NCI-H82 treated with DMSO at 0.1 percent for 48 hours (cell line): Measurements from ENCODE around the gene BMPER.

Source experiments
- DNase-seq: peaks from one replicate; lab custom pipeline; 2025; ENCODE audit not compliant: unreplicated experiment; lab: John Stamatoyannopoulos, UW

Gene BMPER

DNA sequence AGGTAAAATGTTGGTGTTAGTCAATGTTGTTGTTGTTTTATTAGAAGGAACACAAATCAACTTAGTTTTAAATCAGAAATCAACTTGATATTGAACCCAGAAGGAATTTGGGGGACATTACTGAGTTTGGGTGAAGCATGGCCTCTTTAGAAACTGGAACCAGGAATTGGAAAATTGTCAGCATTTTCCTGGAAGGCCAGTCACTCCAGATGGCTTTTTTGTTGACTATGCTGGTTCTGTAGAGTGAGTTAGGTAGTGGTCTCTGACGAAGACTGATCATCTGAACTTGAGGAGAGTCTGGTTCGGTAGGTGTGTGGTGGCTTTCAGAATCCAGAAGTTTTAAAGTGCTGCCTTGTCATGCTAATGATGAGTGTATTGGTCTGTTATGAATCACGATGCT lies 111.5 kb downstream of the BMPER start:
- DNase-seq, result no peak

GRCh38 chr7:34019301-34019790 lies 114.0 kb downstream of the BMPER start:
- no peak for DNase-seq

DNA sequence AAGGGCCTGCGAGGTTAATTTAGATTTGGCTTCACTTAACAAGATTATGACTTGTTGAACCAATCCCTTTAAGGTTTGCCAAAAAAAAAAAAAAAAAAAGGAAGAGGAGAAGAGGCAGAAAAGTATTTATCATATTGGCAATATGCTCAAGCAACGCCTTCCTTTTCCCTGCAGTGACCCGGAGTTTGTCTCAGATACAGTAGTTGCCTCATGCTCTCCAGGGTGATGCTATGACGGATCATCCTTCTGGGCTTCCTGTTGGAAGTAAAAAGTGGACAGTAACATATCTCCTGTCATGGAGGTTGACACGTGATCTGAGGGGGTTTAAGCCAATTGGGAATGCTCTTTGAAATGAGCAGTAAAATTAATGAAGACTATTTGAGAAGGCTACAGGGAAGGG lies 117.3 kb downstream of the BMPER start:
- DNase-seq, result no peak

GRCh38 chr7:34025600-34025999 lies 120.3 kb downstream of the BMPER start:
- no peak for DNase-seq

- DNase-seq, result no peak
Observed at GRCh38 chr7:34026481-34027190, 121.3 kb downstream of the BMPER start.

GRCh38 chr7:34031156-34031555 lies 125.8 kb downstream of the BMPER start:
- no peak for DNase-seq

GRCh38 chr7:34034728-34035127 lies 129.4 kb downstream of the BMPER start:
- no peak for DNase-seq

DNA sequence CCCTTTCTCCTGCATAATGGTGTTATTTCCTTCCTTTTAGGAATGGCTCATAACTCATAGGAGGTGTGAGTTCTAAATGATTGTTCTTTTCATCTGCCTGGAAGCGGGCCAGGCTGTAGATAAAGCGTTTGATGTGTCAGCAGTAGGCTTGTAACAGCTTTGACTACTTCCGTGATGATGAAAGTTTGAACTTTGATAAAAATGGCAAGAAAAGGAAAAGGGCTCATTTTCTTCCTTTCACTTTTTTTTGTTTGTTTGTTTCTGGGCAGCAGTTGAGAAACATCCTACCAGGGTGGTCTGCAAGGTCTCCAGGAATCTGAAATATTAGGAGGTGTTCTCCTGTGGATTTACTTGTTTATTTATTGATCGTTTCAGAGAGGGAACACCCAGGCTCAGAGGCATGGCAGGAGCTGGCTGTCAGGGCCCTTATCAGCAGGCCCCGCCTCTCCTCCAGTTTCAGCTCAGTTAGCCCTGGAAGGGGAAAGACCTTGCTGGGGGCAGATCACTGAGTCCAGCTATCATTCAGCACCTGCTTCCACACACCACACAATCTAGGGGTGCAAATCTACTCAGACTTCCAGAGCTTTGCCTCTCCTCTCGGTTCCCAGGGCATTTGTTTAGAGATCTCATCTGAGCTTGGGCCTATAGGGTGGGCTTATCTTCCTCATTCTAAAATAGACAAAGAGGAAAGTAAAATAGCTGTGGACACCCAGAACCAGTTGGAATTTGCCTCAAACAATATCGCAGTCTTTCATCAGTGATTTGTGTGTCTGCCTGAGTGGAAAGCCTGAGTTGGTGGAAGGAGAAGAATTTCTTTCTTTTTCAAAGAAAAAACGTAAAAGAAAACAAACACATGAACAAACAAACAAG lies 130.9 kb downstream of the BMPER start:
- DNase-seq, result no peak

- DNase-seq, result no peak
Observed at GRCh38 chr7:34036972-34037792, 131.8 kb downstream of the BMPER start.

- DNase-seq, result no peak
Observed at GRCh38 chr7:34038816-34039470, 133.6 kb downstream of the BMPER start.

GRCh38 chr7:34041707-34042106 lies 136.4 kb downstream of the BMPER start:
- DNase-seq, result no peak

DNA sequence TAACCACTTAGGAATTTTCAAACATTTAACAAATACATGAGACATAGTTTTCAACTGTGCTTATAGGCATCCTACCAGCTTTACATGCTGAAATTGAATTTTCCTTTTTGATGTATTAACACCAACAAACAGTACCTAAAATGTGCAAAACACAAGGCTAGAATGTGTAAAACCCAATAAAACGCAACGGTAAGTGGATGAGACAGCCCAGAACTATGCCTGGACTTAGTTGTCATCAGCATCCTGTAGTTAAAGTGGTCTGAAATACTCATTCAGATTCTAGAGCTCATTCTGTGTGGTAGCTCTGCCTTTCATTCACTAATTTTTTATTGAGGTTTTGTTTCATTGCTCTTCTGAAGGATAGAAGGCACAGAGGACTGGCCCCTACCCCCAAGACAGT lies 137.1 kb downstream of the BMPER start:
- DNase-seq, result no peak

DNA sequence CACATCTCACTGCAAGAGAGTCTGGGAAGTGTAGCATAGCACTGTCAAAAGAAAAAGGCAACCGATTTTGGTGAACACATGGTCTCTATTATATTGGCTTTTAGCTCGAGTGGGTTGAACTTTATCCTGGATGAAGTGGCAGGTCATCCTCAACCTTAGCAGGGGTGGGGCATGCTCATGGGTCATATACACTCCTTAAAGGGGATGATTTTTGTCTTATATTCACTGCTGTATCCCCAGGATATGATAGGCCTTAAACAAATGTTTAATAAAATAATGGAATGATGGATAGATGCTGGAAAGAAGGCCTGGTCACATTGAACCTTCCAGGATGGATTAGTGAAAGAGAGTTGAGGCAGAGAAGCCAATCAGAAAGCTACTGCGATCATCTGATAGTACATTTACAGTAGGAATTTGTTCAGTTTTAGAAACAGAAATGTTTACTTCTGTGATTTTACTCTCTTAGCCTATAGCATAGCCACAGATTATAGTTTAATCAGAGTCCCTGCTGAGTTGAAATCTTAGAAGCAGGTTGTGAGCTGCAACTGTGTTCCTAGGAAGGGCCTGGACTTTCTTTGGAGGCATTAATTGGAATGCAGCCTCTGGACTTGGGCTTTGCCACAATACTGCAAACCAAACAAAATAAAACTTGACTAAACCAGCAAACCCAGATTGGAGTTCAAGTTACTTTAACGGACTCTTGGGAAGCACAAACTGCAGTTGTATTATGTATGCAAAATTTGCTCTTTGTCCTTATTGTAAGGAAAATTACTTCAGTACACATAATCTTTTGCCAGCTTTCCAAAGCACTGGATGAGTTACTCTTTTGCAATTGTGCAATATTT lies 138.3 kb downstream of the BMPER start:
- DNase-seq, result no peak

DNA sequence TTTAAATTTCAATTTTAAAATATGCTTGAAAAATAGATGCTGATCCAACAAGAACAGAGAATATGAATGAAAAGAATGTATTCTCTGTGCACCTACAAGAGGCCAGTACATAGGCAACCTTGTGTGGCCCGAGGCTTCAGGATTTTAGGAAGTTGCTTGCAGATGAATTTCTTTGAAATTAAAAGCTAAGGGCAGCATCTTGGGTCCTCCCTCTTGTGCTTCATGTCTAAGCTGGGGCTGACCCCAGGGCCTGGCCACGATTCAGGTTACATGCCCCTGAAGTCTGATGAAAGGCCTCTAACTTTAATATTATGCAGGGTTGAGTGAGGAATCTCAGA lies 138.9 kb downstream of the BMPER start:
- no peak for DNase-seq

DNA sequence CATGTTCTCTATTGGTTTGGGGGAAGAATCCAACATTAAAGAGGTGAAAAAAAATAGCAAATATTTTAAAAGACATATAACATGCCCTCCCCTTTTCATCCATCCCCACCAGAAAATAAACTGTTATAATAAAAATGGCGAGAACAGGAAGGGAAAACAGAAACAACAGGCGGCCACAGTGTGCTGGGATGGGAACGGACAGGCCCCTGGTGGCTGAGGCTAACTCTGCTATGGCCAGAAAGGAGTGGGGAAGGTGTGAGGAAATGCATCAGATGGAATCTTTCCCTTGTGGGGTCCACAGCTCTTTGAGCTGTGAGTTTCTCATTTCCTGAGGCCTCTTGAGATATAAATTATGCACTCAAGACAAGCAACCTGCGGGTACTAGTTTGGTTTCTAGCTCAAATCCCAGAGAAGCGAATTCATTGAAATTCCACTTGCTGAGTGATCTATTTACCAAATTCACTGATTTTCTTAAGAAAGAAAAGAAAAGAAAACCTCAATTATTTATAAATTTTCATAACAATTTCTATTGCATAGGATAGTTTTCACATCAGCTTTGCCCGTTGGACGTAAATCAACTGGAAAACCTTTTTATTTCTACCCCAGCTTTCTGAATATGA lies 139.5 kb downstream of the BMPER start:
- no peak for DNase-seq

DNA sequence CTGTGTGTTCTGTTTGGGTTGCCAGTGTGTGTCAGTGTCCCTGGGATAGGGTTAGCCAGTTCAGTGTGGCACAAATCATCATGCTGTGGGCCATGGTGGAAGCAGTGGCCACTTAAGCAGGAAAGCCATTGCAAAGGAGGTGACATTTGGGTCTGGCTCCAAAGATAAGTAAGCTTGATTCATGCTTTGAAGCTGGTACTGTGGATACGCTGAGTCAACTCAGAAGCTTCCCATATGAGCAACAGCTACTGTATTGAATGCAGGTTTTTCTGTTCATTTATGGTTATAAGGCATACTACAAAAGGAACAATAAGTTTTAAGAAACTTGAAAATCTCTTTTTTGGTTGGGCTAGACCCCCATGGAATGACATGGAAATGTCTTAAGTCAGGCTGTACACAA lies 143.1 kb downstream of the BMPER start:
- no peak for DNase-seq

DNA sequence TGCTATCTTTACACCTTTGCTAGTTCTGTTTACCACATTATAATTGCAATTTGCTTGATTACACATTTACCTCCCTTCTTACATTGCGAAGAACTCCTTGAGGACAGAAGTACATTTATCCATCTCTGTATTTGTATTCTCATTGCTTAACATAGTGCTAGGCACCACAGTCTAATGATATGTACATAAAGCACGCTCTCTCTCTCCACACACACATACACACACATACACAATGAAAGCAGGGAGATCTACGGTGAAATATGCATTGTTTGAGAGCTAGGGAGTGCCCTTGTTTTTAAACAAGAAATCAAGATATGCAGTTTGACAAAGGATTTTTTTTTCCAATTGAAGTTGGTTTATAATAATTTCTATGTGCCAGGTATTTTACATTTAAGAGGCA lies 148.7 kb downstream of the BMPER start:
- DNase-seq, result no peak

GRCh38 chr7:34057136-34057535 lies 151.8 kb downstream of the BMPER start:
- no peak for DNase-seq

DNA sequence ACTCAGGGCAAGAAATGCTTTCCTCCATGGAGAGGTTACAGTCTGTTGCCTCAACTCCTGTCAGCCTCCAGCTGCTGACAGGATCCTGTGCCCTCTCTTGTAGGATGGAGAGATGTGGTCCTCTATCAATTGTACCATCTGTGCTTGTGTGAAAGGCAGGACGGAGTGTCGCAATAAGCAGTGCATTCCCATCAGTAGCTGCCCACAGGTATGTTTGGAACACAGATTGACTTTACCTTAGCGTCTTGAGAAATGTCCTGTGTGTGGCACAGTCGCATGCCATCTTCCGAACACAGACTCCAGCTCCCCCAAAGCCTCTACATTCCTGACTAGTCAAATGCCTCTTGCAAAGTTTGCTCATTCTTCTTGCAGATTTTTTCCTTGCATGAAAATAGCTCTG lies 152.6 kb downstream of the BMPER start:
- no peak for DNase-seq

GRCh38 chr7:34058801-34059135 lies 153.4 kb downstream of the BMPER start:
- no peak for DNase-seq
